ENCODE measurements around the gene ARPC1B. TPM values are rescaled to one million over a fixed set of nuclear protein-coding genes. Genes with fewer than 3 reads are reported as not detected.

ARPC1B gene
- total RNA-seq, 1 donor from 2014 or later = 175 TPM

- Mint-ChIP-seq H3K27me3 (ENCODE audit: low read depth, unreplicated experiment) (no peaks in the 10 kb centered on the region), H3K4me1 (ENCODE audit: low read depth, unreplicated experiment) (no peaks in the 10 kb centered on the region), H3K9me3 (ENCODE audit: unreplicated experiment) (no peaks in the 10 kb centered on the region), H3K36me3 (ENCODE audit: low read depth, unreplicated experiment) (peaks cover 6% of the 10 kb centered on the region), H3K4me3 (ENCODE audit: unreplicated experiment) (no peak overlapping the region), H3K27ac (ENCODE audit: unreplicated experiment) (no peak overlapping the region)
- H3K4me3 ChIP-seq (ENCODE audit: insufficient read depth, low read depth, low read length) = no peak overlapping the region
- H3K27me3 ChIP-seq (ENCODE audit: insufficient read depth, low read length) = no peaks in the 10 kb centered on the region
- H3K9ac ChIP-seq (ENCODE audit: low read length) = no peak overlapping the region
- H3K4me2 ChIP-seq (ENCODE audit: low read length) = no peak overlapping the region
- DNase-seq (ENCODE audit: low read depth) = no peak
- TF ChIP-seq EZH2 (IDR thresholded peaks at IDR 0.05; ENCODE audit: insufficient read depth, low read length) = no peak
- TF ChIP-seq CTCF (IDR thresholded peaks at IDR 0.05; ENCODE audit: insufficient read depth, low read depth, low read length) = no peak
- H3K27ac ChIP-seq (ENCODE audit: low read depth, low read length) = no peak overlapping the region
- H2AFZ ChIP-seq (ENCODE audit: low read depth, low read length) = no peak overlapping the region
- FAIRE-seq = no peak
- H3K9me3 ChIP-seq (ENCODE audit: insufficient read depth, low read depth, low read length) = no peaks in the 10 kb centered on the region
- peaks cover 59% of the 10 kb centered on the region for H4K20me1 ChIP-seq (ENCODE audit: insufficient read depth, low read length)
- peaks cover 18% of the 10 kb centered on the region for H3K79me2 ChIP-seq (ENCODE audit: insufficient read depth, low read length)
- H3K4me1 ChIP-seq (ENCODE audit: insufficient read depth, low read length) = peaks cover 9% of the 10 kb centered on the region
- peaks cover 27% of the 10 kb centered on the region for H3K36me3 ChIP-seq (ENCODE audit: insufficient read depth, low read length)
Measured at GRCh38 chr7:99387912-99388311, 13.4 kb downstream of the ARPC1B start.

DNA sequence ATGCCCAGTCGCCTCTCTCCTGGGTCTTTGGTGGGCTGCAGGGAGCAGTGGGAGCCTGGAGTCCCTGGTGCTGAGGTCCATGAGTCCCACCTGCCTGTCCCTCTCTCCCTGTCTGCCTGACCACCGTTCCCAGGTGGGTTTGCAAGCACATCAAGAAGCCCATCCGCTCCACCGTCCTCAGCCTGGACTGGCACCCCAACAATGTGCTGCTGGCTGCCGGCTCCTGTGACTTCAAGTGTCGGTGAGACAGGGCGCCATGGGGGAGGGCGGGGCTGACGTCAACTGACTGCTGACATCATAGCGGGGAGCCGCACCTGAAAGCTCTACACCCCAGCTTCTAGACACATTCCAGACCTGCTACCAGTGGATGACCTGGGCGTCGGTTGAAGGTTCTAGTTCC is 15.2 kb downstream of the ARPC1B start:
- Histone ChIP-seq H2AFZ (ENCODE audit: low read depth, low read length) (no peak overlapping the region), H3K9ac (ENCODE audit: low read length) (no peak overlapping the region), H3K27ac (ENCODE audit: low read depth, low read length) (no peak overlapping the region), H3K9me3 (ENCODE audit: insufficient read depth, low read depth, low read length) (no peaks in the 10 kb centered on the region), H3K4me1 (ENCODE audit: insufficient read depth, low read length) (peaks cover 17% of the 10 kb centered on the region), H3K36me3 (ENCODE audit: insufficient read depth, low read length) (peaks cover 32% of the 10 kb centered on the region), H3K4me2 (ENCODE audit: low read length) (no peak overlapping the region), H3K79me2 (ENCODE audit: insufficient read depth, low read length) (peaks cover 10% of the 10 kb centered on the region), H4K20me1 (ENCODE audit: insufficient read depth, low read length) (peaks cover 60% of the 10 kb centered on the region), H3K27me3 (ENCODE audit: insufficient read depth, low read length) (no peaks in the 10 kb centered on the region), H3K4me3 (ENCODE audit: insufficient read depth, low read depth, low read length) (no peak overlapping the region)
- Mint-ChIP-seq H3K9me3 (ENCODE audit: unreplicated experiment) (no peaks in the 10 kb centered on the region), H3K4me1 (ENCODE audit: low read depth, unreplicated experiment) (peaks cover 8% of the 10 kb centered on the region), H3K27ac (ENCODE audit: unreplicated experiment) (no peak overlapping the region), H3K36me3 (ENCODE audit: low read depth, unreplicated experiment) (peaks cover 3% of the 10 kb centered on the region), H3K27me3 (ENCODE audit: low read depth, unreplicated experiment) (no peaks in the 10 kb centered on the region), H3K4me3 (ENCODE audit: unreplicated experiment) (no peak overlapping the region)
- TF ChIP-seq CTCF (IDR thresholded peaks at IDR 0.05; ENCODE audit: insufficient read depth, low read depth, low read length) (no peak), EZH2 (IDR thresholded peaks at IDR 0.05; ENCODE audit: insufficient read depth, low read length) (no peak)
- DNase-seq (ENCODE audit: low read depth) (no peak), FAIRE-seq (no peak)

DNA sequence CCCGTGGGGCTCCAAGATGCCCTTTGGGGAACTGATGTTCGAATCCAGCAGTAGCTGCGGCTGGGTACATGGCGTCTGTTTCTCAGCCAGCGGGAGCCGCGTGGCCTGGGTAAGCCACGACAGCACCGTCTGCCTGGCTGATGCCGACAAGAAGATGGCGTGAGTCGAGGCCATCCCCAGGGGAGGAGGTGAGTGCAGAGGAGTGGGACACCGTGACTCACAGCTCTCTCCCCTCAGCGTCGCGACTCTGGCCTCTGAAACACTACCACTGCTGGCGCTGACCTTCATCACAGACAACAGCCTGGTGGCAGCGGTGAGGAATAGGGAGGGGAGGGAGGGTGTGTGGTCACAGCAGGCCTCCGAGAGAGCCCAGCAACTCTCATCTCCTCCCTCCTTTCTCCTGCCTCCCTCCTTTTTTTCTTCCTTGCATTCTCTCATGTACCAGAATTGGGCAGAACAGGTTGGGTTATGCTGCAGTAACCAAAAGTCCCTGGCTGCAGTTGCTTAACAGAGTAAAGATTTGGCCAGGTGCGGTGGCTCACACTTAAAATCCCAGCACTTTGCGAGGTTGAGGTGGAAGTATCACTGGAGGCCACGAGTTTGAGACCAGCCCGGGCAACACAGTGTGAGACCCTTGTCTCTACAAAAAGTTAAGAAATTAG is 16.5 kb downstream of the ARPC1B start:
- FAIRE-seq = no peak
- peaks cover 17% of the 10 kb centered on the region for H3K4me1 ChIP-seq (ENCODE audit: insufficient read depth, low read length)
- H3K27ac ChIP-seq (ENCODE audit: low read depth, low read length) = no peak overlapping the region
- Mint-ChIP-seq H3K9me3 (ENCODE audit: unreplicated experiment) (no peaks in the 10 kb centered on the region), H3K27me3 (ENCODE audit: low read depth, unreplicated experiment) (no peaks in the 10 kb centered on the region), H3K27ac (ENCODE audit: unreplicated experiment) (peak overlapping the region; percentile 53), H3K36me3 (ENCODE audit: low read depth, unreplicated experiment) (peaks cover 6% of the 10 kb centered on the region), H3K4me1 (ENCODE audit: low read depth, unreplicated experiment) (peaks cover 9% of the 10 kb centered on the region), H3K4me3 (ENCODE audit: unreplicated experiment) (peak overlapping the region; percentile 40)
- H3K4me2 ChIP-seq (ENCODE audit: low read length) = no peak overlapping the region
- no peak for DNase-seq (ENCODE audit: low read depth)
- H4K20me1 ChIP-seq (ENCODE audit: insufficient read depth, low read length) = peaks cover 67% of the 10 kb centered on the region
- H3K27me3 ChIP-seq (ENCODE audit: insufficient read depth, low read length) = no peaks in the 10 kb centered on the region
- H3K36me3 ChIP-seq (ENCODE audit: insufficient read depth, low read length) = peaks cover 43% of the 10 kb centered on the region
- H3K9me3 ChIP-seq (ENCODE audit: insufficient read depth, low read depth, low read length) = no peaks in the 10 kb centered on the region
- H2AFZ ChIP-seq (ENCODE audit: low read depth, low read length) = no peak overlapping the region
- TF ChIP-seq CTCF (IDR thresholded peaks at IDR 0.05; ENCODE audit: insufficient read depth, low read depth, low read length) (no peak), EZH2 (IDR thresholded peaks at IDR 0.05; ENCODE audit: insufficient read depth, low read length) (no peak)
- H3K79me2 ChIP-seq (ENCODE audit: insufficient read depth, low read length) = peaks cover 19% of the 10 kb centered on the region
- no peak overlapping the region for H3K4me3 ChIP-seq (ENCODE audit: insufficient read depth, low read depth, low read length)
- H3K9ac ChIP-seq (ENCODE audit: low read length) = no peak overlapping the region
